PFSK-1 (cell line): ENCODE measurements around the gene MTHFSD.

ENCODE experiments used
- POLR2AphosphoS5 ChIP-seq: IDR thresholded peaks from 2 replicates; pipeline ENCODE4 v1.6.1; 2012; ENCODE audit warnings: low read depth, mild to moderate bottlenecking, control low read depth, low read length, moderate library complexity
- TAF1 ChIP-seq: IDR thresholded peaks from 2 replicates; pipeline ENCODE4 v1.6.1; 2012; ENCODE audit warnings: low read length, control low read depth, borderline replicate concordance; ENCODE audit not compliant: insufficient read depth

DNA sequence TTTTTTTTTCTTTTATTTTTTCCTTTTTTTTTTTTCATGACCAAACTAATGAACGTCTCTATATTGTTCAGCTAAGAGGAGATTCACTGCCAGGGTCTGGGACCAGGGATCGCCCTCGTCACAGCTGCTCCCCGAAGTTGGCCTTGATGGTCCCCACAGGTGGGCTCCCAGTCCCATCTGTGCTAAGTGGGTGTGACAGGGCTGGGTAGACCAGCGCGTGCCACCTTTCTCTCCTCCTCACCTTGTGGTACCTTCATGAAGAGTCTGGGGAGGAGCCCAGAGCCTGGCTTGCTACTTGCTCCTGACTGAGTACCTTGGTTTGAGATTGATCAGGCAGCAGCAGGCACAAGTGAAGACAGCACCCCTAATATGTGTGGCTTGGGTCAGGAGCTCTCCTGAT lies 51.2 kb downstream of the MTHFSD start:
- TF ChIP-seq TAF1 (no peak), POLR2AphosphoS5 (no peak)
